Psoas muscle (tissue), 8 donors: ENCODE results near the gene SCN4B. TPM values are rescaled to one million over a fixed set of nuclear protein-coding genes. Genes with fewer than 3 reads are reported as not detected.
A peak's percentile ranks its signal among the peaks of the same experiment; 100 is the strongest.

Source experiments
- ATAC-seq, 4 donors: fragments of 200-7000 bp; cut with Tn5 transposase; one replicate each; pipeline ENCODE4 v1.9.1; 2020; ENCODE audit warnings: moderate library complexity in 3 of 4, mild to moderate bottlenecking in 2 of 4
- DNase-seq, 2 donors: peaks; one replicate each; pipeline ENCODE4 v3.0.0-alpha.2; 2020
- H3K27ac ChIP-seq: fragments of 200-600 bp; one replicate; pipeline ENCODE4 v1.8.0; 2022
- H3K27me3 ChIP-seq, 3 donors: fragments of 200-600 bp in 1 of 3; one replicate each; pipeline versions ENCODE4 v1.6.1 to v1.8.0; 2013 to 2022; ENCODE audit warnings: low read length in 2 of 3, mild to moderate bottlenecking in 2 of 3, moderate library complexity in 1 of 3; ENCODE audit not compliant: insufficient read depth in 3 of 3
- H3K36me3 ChIP-seq, 2 donors: fragments of 200-600 bp in 1 of 2; one replicate each; pipeline versions ENCODE4 v1.6.1 to v1.8.0; 2013 to 2022; ENCODE audit warnings: low read depth in 1 of 2, mild to moderate bottlenecking in 1 of 2, moderate library complexity in 1 of 2; ENCODE audit not compliant: insufficient read depth in 1 of 2
- H3K4me1 ChIP-seq: fragments of 200-600 bp; one replicate; pipeline ENCODE4 v1.8.0; 2022
- H3K4me3 ChIP-seq: fragments of 200-600 bp; one replicate; pipeline ENCODE4 v1.8.0; 2022; ENCODE audit warnings: mild to moderate bottlenecking
- H3K9me3 ChIP-seq: fragments of 200-600 bp; one replicate; pipeline ENCODE4 v1.8.0; 2022
- CTCF ChIP-seq: fragments of 200-600 bp; IDR thresholded peaks from one replicate; pipeline ENCODE4 v1.8.0; 2022; ENCODE audit warnings: antibody characterized with exemption
- WGBS, 3 donors: extraction: QIAGEN DNeasy Blood & Tissue Kit; methylation state at CpG; one replicate each; pipeline versions ENCODE4 v1.1.6 to v1.1.7; 2013; 5-methylcytosine and 5-hydroxymethylcytosine counted together
- intact Hi-C, 2 donors: fragments of 100-400 bp; cut with DNase I; formaldehyde crosslinking; loops; one replicate each; pipeline versions ENCODE4 v1.11.0 to v1.14.2; 2022
- polyA plus RNA-seq, 3 donors: library from polyadenylated mRNA; stranded (reverse); fragments of 200-250 nt; gene quantifications; one replicate each; pipeline ENCODE4 v1.2.3, GENCODE V29; 2013
- total RNA-seq, 4 donors: library from RNA; stranded (reverse); fragmentation: NEBNext Ultra II Directional in 2 of 4; extraction: Animal tissue kit (Norgen Biotek cat#: 25700) in 2 of 4; gene quantifications; one replicate each; pipeline versions ENCODE4 v1.2.1 to v1.2.4, GENCODE V29; 2021 to 2023
- donor health status: healthy with polysubstance abuse.
- donor health status: DM: no; HTN: no; CAD: no; lungs with moderate emphysema.
- donor health status: Bipolar disorder and iron deficiency.
- donor health status: healthy.
- donor health status: DM: yes; HTN: yes; CAD: no.
- donor health status: DM: no; HTN: no; CAD: no.
- donor health status: DM: no; HTN: no; CAD: no.
- donor health status: DM: yes; HTN: yes; CAD: no.

Gene SCN4B
- total and polyA plus RNA-seq, 7 donors = 3.6 to 15.1 (median 6.3) TPM

DNA sequence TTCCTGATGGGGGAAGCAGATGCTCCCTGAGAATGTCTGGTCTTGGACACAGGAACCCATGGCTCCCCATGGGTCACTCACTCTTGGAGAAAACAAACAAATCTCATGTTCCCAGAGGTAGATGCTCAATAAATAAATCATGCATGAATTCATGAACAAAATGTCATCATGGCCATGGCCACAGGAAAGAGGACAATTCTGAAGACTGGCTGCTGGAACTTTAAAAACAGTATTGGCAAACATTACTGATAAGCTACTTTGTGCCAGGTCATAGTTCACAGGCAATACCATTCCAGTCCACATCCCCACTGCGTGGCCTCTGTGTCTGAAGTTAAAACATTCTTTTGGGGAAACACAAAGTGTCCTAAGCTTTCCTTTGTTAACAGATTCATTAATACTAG is 56.7 kb downstream of the SCN4B start:
- no peaks in the 10 kb centered on the region for H3K27me3 ChIP-seq
- peaks cover 8% of the 10 kb centered on the region for H3K4me1 ChIP-seq
- H3K36me3 ChIP-seq = no peaks in the 10 kb centered on the region
- TF ChIP-seq CTCF = no peak
- no peak overlapping the region for H3K4me3 ChIP-seq
- ATAC-seq (no peak), DNase-seq (no peak)
- no peak overlapping the region for H3K27ac ChIP-seq
- WGBS, 3 donors = 0 to 59% (median 48%) methylated on average over 1 of the region's 1 CpG
- H3K9me3 ChIP-seq = no peaks in the 10 kb centered on the region
- intact Hi-C loops = no loop called here

GRCh38 chr11:118095493-118095892 is 57.1 kb downstream of the SCN4B start:
- no peaks in the 10 kb centered on the region for H3K27me3 ChIP-seq
- no peak for TF ChIP-seq CTCF
- 67 to 72% (median 68%) methylated on average over 4 of the region's 4 CpGs for WGBS, 3 donors
- intact Hi-C loops = no loop called here
- H3K36me3 ChIP-seq = no peaks in the 10 kb centered on the region
- peaks cover 7% of the 10 kb centered on the region for H3K4me1 ChIP-seq
- no peak overlapping the region for H3K27ac ChIP-seq
- no peak overlapping the region for H3K4me3 ChIP-seq
- DNase-seq (no peak), ATAC-seq (no peak)
- H3K9me3 ChIP-seq = no peaks in the 10 kb centered on the region

GRCh38 chr11:118092907-118093571 is 59.6 kb downstream of the SCN4B start:
- Histone ChIP-seq H3K36me3 (no peaks in the 10 kb centered on the region), H3K27ac (no peak overlapping the region), H3K4me3 (no peak overlapping the region), H3K27me3 (no peaks in the 10 kb centered on the region), H3K4me1 (no peaks in the 10 kb centered on the region), H3K9me3 (no peaks in the 10 kb centered on the region)
- no peak for TF ChIP-seq CTCF
- 75 to 85% (median 81%) methylated on average over 8 of the region's 8 CpGs for WGBS, 3 donors
- intact Hi-C loops = no loop called here
- ATAC-seq (no peak), DNase-seq (peak in 1 of 2 donors; percentile 3)

- DNase-seq = peak in 1 of 2 donors; percentile 2
- no peak for TF ChIP-seq CTCF
Measured at GRCh38 chr11:118091690-118092089, 60.9 kb downstream of the SCN4B start.

More at GRCh38 chr11:118091690-118092089, 60.9 kb downstream of the SCN4B start:
- Histone ChIP-seq H3K4me3 (no peak overlapping the region), H3K36me3 (no peaks in the 10 kb centered on the region), H3K9me3 (no peaks in the 10 kb centered on the region), H3K27ac (no peak overlapping the region), H3K27me3 (no peaks in the 10 kb centered on the region), H3K4me1 (no peaks in the 10 kb centered on the region)
- intact Hi-C loops = no loop called here
- 42 to 56% (median 51%) methylated on average over 6 of the region's 6 CpGs for WGBS, 3 donors
- no peak for ATAC-seq
